SK-N-SH (cell line): Measurements from ENCODE around the gene SIK1. TPM values are rescaled to one million over a fixed set of nuclear protein-coding genes. Genes with fewer than 3 reads are reported as not detected.
"Not testable (repeated sequence)": the region's sequence is repeated elsewhere in the genome, so short reads cannot be mapped to it uniquely, and the experiment has no call there.

Source experiments
- CTCF ChIA-PET: fragments of 300-600, 350-600 bp; formaldehyde crosslinking; extraction: SDS; loops from one replicate; lab custom pipeline; 2021; lab: Yijun Ruan, JAX
- POLR2A ChIA-PET: fragments of 350-600 bp; sonication (Branson Sonifier 250); formaldehyde crosslinking; extraction: SDS; loops from one replicate; lab custom pipeline; 2020; ENCODE audit warnings: antibody characterized with exemption, inconsistent platforms; lab: Yijun Ruan, JAX
- DNase-seq: peaks from one replicate; pipeline ENCODE4 v3.0.0; 2012
- H2AFZ ChIP-seq: fragments of 200-600 bp; sonication (generic); 2 replicates; pipeline ENCODE4 v1.8.1; 2016; ENCODE audit warnings: antibody characterized with exemption, mild to moderate bottlenecking, low read depth
- H3F3A ChIP-seq: fragments of 200-600 bp; sonication (generic); replicated peaks from 2 replicates; pipeline ENCODE3; 2016; ENCODE audit warnings: antibody characterized with exemption, mild to moderate bottlenecking; ENCODE audit not compliant: insufficient read depth
- H3K27ac ChIP-seq, 2 experiments: fragments of 200-500 bp in 1 of 2; fragments of 200-600 bp in 1 of 2; sonication (Bioruptor generic) in 1 of 2; sonication (generic), shearing (Covaris generic) in 1 of 2; 2 replicates each; pipeline versions ENCODE4 v1.5.1 to v1.6.1; 2014 to 2016; ENCODE audit warnings: low read depth in 2 of 2, inconsistent platforms in 1 of 2, low read length in 1 of 2, mild to moderate bottlenecking in 1 of 2, mixed read lengths in 1 of 2
- H3K27me3 ChIP-seq: fragments of 200-600 bp; sonication (generic), shearing (Covaris generic); 2 replicates; pipeline ENCODE4 v1.6.1; 2016; ENCODE audit warnings: mixed run types; ENCODE audit not compliant: insufficient read depth
- H3K36me3 ChIP-seq, 2 experiments: fragments of 200-500 bp in 1 of 2; fragments of 200-600 bp in 1 of 2; sonication (Bioruptor generic) in 1 of 2; sonication (generic) in 1 of 2; replicated peaks in 1 of 2; 2 replicates each; pipeline versions ENCODE3 to v1.5.1; 2014 to 2016; ENCODE audit warnings: low read length in 1 of 2, mild to moderate bottlenecking in 1 of 2; ENCODE audit not compliant: insufficient read depth in 2 of 2, control insufficient read depth in 1 of 2
- H3K4me1 ChIP-seq, 2 experiments: fragments of 200-500 bp in 1 of 2; fragments of 200-600 bp in 1 of 2; sonication (Bioruptor generic) in 1 of 2; sonication (generic), shearing (Covaris generic) in 1 of 2; 2 replicates each; pipeline versions ENCODE4 v1.5.1 to v1.6.1; 2014 to 2016; ENCODE audit warnings: low read depth in 1 of 2, low read length in 1 of 2, mixed run types in 1 of 2; ENCODE audit not compliant: insufficient read depth in 2 of 2, control insufficient read depth in 1 of 2
- H3K4me2 ChIP-seq: fragments of 200-600 bp; sonication (generic), shearing (Covaris generic); 2 replicates; pipeline ENCODE4 v1.6.1; 2017; ENCODE audit warnings: mixed run types
- H3K4me3 ChIP-seq, 2 experiments: fragments of 200-500 bp in 1 of 2; fragments of 200-600 bp in 1 of 2; sonication (Bioruptor generic) in 1 of 2; sonication (generic), shearing (Covaris generic) in 1 of 2; 2 replicates each; pipeline versions ENCODE4 v1.5.1 to v1.8.1; 2014 to 2016; ENCODE audit warnings: low read depth in 2 of 2, inconsistent platforms in 1 of 2, low read length in 1 of 2, mild to moderate bottlenecking in 1 of 2, mixed read lengths in 1 of 2, moderate library complexity in 1 of 2
- H3K79me2 ChIP-seq: fragments of 200-600 bp; sonication (generic); 2 replicates; pipeline ENCODE4 v1.8.1; 2017; ENCODE audit warnings: mild to moderate bottlenecking; ENCODE audit not compliant: insufficient read depth
- H3K9ac ChIP-seq: fragments of 200-600 bp; sonication (generic); 2 replicates; pipeline ENCODE4 v1.6.1; 2017; ENCODE audit warnings: mixed run types
- H3K9me2 ChIP-seq: fragments of 200-600 bp; sonication (generic); 2 replicates; pipeline ENCODE4 v1.6.1; 2017; ENCODE audit warnings: mixed run types
- H3K9me3 ChIP-seq: fragments of 200-600 bp; sonication (generic); 2 replicates; pipeline ENCODE4 v1.6.1; 2017; ENCODE audit warnings: mixed run types, mild to moderate bottlenecking, moderate library complexity
- H4K20me1 ChIP-seq: fragments of 200-600 bp; sonication (generic); 2 replicates; pipeline ENCODE4 v1.6.1; 2017; ENCODE audit warnings: mild to moderate bottlenecking, mixed run types; ENCODE audit not compliant: insufficient read depth
- whole genome bisulfite sequencing: methylation state at CpG from one replicate; pipeline ENCODE4 v1.1.6; 2017; ENCODE audit warnings: low lambda C conversion rate; 5-methylcytosine and 5-hydroxymethylcytosine counted together
- polyA plus RNA-seq, 3 experiments: library from polyadenylated mRNA; depleted of rRNA; stranded (reverse); fragments of >200 nt; gene quantifications; 2 replicates each; pipeline ENCODE4 v1.2.3, GENCODE V29; 2012

SIK1 gene
- polyA plus RNA-seq, 1 of the 3 experiments (the other 2 are of a cell fraction) = 3.8 TPM

DNA sequence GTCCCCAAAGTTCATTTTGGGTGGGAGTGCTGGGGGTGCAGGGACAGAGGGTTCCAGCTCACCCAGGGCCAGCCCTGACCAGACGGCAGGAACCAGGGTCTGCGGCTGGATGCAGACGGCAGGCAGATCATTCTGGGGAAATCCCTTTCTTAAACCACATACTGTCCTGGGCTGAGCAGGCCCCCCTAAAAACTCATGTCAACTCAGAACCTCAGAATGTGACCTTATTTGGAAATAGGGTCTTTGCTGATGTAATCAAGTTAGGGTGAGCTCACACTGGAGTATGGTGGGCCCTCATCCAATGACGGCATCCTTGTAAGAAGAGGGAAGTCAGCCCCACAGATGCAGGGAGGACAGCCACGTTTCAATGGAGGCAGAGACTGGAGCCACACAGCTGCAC is 27.2 kb upstream of the SIK1 start:
- H3K9me3 ChIP-seq, H4K20me1 ChIP-seq, H3K4me3 ChIP-seq, H3K9ac ChIP-seq, H3K27ac ChIP-seq, DNase-seq, H3K9me2 ChIP-seq, CTCF ChIA-PET, H2AFZ ChIP-seq, H3K4me2 ChIP-seq, H3K36me3 ChIP-seq, H3F3A ChIP-seq, POLR2A ChIA-PET, H3K27me3 ChIP-seq, H3K4me1 ChIP-seq, H3K79me2 ChIP-seq: not testable (repeated sequence)
- WGBS = no CpG with 5 or more reads among the region's 5 CpGs

DNA sequence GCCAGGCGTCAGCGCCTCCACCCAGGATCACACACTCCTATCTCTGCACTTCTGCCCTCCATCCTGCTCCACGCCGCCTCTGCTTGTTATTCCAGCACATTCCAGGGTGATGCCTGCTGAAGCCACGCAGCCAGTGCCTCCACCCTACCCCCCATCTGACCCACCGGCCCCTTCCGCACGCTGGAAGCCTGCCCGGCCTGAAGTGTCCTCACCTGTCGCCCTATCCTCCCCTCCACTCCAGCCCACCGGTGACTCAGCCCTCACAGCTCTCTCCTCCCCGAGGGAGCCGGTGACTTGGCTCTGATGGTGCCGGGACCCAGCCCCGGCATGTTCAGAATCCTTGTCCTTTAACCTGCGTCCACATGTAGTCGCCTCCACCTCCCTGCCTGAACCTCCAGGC is 24.9 kb upstream of the SIK1 start:
- POLR2A ChIA-PET, H3K36me3 ChIP-seq, H4K20me1 ChIP-seq, DNase-seq, CTCF ChIA-PET, H3K79me2 ChIP-seq, H3F3A ChIP-seq, H3K27ac ChIP-seq, H3K4me1 ChIP-seq, H3K9me3 ChIP-seq, H3K9me2 ChIP-seq, H3K4me2 ChIP-seq, H2AFZ ChIP-seq, H3K9ac ChIP-seq, H3K27me3 ChIP-seq, H3K4me3 ChIP-seq: not testable (repeated sequence)
- WGBS = no CpG with 5 or more reads among the region's 17 CpGs

DNA sequence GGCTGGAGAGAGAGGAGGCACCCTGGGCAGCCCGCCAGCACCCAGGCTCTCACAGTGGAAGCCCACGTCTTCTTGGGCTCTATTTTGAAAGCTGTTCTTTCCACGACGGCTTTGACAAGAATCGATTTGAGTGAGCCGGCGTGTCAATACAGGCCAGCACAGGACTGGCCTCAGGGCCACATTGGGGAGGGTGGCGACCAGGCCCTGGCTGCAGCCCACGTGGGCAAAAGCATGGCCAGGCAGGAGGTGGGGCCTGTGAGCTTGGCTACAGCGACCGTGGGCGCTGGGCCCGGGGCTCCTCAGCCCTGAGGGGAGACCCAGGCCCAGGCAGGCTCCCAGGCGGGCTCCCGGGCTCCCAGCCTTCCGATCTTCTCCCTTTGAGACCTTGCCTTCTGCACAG is 23.4 kb upstream of the SIK1 start:
- H3K9ac ChIP-seq, H2AFZ ChIP-seq, H3K4me2 ChIP-seq, H3K27ac ChIP-seq, H3K4me1 ChIP-seq, H3K9me3 ChIP-seq, H4K20me1 ChIP-seq, H3K4me3 ChIP-seq, H3K36me3 ChIP-seq, POLR2A ChIA-PET, DNase-seq, CTCF ChIA-PET, H3K27me3 ChIP-seq, H3K9me2 ChIP-seq, H3K79me2 ChIP-seq, H3F3A ChIP-seq: not testable (repeated sequence)
- WGBS = no CpG with 5 or more reads among the region's 16 CpGs

DNA sequence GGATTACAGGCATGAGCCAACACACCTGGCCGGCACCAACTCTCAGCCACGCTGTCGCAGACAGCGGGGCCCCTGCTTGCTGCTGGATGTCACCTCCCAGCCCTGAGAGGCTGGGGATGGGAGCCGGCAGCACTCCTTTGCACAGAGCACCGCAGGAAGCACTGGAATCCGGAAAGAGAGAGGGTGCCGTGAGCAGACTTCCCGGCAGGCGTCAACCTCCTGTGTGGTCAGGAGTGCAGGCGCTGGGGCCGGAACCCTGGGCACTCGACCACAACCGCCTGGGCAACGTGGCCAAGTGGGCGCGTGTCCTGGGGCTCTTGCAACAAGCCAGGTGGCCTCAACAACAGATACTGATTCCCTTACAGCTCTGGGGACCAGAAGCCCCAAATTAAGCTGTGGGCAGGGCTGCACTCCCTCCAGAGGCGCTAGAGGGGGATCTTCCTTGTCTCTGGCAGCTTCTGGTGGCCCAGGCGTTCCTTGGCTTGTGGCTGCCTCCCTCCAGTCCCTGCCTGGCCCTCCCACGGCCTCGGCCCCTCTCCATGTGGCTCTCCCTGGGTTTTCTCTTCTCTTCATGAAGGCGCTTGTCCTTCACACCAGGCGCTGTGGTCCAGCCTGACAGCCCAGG is 20.5 kb upstream of the SIK1 start:
- CTCF ChIA-PET, H3K27ac ChIP-seq, H2AFZ ChIP-seq, H3K4me1 ChIP-seq, H3K9ac ChIP-seq, H3K36me3 ChIP-seq, H3K79me2 ChIP-seq, H3K27me3 ChIP-seq, POLR2A ChIA-PET, H4K20me1 ChIP-seq, H3K4me2 ChIP-seq, DNase-seq, H3K9me2 ChIP-seq, H3K9me3 ChIP-seq, H3F3A ChIP-seq, H3K4me3 ChIP-seq: not testable (repeated sequence)
- WGBS = no CpG with 5 or more reads among the region's 23 CpGs

DNA sequence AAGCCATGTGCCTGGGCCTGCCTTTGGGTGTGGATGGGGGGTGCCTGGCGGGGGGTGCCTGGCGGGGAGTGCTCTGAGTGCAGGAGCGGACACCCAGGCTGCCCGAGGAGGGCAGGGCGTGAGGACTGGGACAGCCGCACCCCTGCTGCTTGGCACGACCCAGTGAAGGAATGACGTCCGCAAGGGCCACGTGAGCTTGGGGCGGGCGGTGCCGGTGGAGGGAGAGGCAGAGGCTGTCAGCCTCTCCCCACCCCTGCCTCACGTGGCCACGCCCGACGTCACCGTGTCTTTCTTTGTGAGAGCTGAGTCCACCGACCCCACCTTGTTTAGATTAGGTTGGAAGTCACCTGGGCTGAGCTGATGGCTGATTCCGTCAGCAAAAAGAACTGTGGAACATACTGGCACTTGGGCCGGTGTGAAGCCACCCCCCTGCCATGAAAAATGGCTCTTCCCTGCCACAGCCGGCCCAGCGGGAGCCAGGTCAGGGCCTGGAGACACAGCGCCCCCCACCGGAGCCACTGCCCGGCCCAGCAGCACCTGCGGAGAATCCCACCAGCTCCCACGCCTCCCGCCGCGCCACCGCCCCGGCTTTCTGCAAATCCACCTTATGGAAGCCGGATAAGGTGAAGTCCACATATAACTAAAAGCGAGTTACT is 19.5 kb upstream of the SIK1 start:
- H3K36me3 ChIP-seq, H3K79me2 ChIP-seq, H3K9me3 ChIP-seq, H3K4me3 ChIP-seq, H3K27me3 ChIP-seq, H3K4me1 ChIP-seq, CTCF ChIA-PET, H3K9ac ChIP-seq, DNase-seq, H3K9me2 ChIP-seq, H2AFZ ChIP-seq, H3F3A ChIP-seq, H4K20me1 ChIP-seq, H3K27ac ChIP-seq, H3K4me2 ChIP-seq, POLR2A ChIA-PET: not testable (repeated sequence)
- no CpG with 5 or more reads among the region's 35 CpGs for WGBS

DNA sequence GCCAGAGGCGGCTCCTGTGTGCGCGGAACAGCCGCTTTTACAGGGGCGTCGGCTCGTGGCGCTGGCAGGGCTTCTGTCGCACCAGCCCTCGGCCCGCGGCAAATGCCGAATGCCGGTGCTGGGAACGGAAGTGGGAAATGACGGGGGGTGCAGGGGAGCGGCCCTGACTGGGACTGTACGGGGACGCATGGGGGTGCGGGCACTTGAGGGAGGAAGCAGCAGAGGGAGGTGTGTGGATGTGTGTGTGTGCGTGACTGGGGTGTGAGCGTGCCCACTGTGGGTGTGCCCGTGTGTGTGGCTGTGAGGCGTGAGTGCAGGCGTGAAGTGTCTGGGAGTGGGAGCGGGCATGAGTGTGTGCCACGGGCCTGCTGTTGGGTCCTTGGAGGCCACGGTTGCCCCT is 17.6 kb upstream of the SIK1 start:
- H3K27me3 ChIP-seq, H3K9ac ChIP-seq, H4K20me1 ChIP-seq, H3K36me3 ChIP-seq, H3K9me2 ChIP-seq, CTCF ChIA-PET, H3K27ac ChIP-seq, H3K4me1 ChIP-seq, H3F3A ChIP-seq, H3K4me3 ChIP-seq, H3K79me2 ChIP-seq, H2AFZ ChIP-seq, H3K9me3 ChIP-seq, H3K4me2 ChIP-seq, DNase-seq, POLR2A ChIA-PET: not testable (repeated sequence)
- WGBS = no CpG with 5 or more reads among the region's 28 CpGs
